ENCODE data around the gene TXNDC15.

DNA sequence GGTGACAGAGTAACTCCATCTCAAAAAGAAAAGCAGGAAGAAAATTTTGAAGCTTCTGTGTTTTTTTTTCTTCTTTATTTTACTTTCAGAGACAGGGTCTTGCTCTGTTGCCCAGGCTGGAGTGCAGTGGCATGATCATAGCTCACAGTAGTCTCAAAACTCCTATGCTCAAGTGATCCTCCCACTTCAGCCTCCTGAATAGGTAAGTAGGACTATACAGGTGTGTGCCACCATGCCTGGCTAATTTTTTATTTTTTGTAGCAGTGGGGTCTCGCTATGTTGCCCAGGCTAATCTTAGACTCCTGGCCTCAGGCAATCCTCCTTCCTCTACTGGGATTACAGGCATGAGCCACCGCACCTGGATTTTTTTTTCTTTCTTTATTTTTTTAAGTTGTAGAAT, 38.5 kb upstream of the TXNDC15 start:
- TF ChIP-seq, protein P1, sequence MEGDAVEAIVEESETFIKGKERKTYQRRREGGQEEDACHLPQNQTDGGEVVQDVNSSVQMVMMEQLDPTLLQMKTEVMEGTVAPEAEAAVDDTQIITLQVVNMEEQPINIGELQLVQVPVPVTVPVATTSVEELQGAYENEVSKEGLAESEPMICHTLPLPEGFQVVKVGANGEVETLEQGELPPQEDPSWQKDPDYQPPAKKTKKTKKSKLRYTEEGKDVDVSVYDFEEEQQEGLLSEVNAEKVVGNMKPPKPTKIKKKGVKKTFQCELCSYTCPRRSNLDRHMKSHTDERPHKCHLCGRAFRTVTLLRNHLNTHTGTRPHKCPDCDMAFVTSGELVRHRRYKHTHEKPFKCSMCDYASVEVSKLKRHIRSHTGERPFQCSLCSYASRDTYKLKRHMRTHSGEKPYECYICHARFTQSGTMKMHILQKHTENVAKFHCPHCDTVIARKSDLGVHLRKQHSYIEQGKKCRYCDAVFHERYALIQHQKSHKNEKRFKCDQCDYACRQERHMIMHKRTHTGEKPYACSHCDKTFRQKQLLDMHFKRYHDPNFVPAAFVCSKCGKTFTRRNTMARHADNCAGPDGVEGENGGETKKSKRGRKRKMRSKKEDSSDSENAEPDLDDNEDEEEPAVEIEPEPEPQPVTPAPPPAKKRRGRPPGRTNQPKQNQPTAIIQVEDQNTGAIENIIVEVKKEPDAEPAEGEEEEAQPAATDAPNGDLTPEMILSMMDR (IDR thresholded peaks at IDR 0.05) = no peak
- TF ChIP-seq POLR2A (IDR thresholded peaks at IDR 0.05) = no peak
